NCI-H2107 (cell line): ENCODE data around the gene PRKCE.

Experiments used
- DNase-seq: peaks from one replicate; lab custom pipeline; 2025; lab: John Stamatoyannopoulos, UW

PRKCE gene

DNA sequence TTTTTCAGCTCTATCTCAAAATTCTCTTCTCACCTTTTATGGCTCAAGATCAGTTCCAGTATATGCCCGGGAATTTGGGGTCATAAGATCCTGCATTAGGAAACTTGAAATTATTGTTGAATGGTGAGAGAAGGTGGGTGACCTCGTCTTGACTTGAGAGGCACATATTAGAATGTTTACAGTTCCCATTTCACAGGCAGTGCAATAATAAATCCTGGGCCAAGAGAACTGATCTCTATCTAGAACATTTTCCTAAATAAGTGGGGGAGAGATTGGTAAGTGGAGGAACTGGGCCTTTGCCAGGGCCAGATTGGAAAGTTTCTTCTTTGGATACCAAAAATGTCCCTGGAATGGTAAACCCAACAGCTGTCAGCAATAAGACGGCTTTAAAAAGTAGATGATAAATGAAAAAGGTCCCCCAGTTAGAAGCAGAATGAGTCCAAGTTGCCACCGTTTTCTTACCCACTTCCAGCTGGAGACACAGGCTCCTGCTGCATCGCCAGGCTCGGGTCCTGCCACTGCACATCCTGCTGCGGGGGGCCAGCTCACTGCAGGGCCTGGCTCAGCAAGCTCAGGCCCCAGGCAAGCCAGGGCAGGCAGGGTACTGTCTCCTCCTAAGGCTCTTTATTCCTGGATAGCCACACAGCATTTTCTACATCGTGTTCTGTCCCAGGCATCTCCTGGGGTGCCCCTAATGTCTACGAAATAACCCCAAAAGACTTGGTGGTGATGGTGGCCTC is 519.3 kb downstream of the PRKCE start:
- no peak for DNase-seq

DNA sequence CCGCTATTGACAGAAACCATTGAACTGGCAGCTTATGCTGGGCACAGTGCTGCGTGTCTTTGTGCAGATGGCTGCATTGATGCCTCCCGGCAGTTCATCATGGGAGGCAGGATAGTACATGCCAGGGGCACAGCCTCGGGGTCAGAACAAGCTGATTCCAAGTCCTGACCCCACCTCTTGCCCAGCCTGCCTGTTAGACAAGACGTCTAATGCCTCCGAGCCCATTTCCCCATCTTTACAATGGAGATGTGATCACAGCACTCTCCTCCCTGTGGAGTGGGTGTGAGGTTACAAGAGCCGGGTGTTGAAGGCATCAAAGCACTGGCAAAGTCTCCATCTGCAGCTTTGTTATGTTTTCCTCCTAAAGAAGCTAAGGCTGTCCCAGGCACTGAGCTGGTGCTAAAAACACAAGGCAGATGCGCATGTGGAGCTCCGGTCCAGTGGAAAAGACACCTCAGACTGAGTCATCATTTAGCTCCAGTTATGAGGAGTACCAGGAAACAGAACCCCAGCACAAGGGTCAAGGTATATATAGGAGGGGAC is 520.0 kb downstream of the PRKCE start:
- DNase-seq: peak; percentile 35

- DNase-seq: no peak
Observed at GRCh38 chr2:46171996-46172546, 520.6 kb downstream of the PRKCE start.

GRCh38 chr2:46173030-46173429 is 521.6 kb downstream of the PRKCE start:
- DNase-seq: no peak

DNA sequence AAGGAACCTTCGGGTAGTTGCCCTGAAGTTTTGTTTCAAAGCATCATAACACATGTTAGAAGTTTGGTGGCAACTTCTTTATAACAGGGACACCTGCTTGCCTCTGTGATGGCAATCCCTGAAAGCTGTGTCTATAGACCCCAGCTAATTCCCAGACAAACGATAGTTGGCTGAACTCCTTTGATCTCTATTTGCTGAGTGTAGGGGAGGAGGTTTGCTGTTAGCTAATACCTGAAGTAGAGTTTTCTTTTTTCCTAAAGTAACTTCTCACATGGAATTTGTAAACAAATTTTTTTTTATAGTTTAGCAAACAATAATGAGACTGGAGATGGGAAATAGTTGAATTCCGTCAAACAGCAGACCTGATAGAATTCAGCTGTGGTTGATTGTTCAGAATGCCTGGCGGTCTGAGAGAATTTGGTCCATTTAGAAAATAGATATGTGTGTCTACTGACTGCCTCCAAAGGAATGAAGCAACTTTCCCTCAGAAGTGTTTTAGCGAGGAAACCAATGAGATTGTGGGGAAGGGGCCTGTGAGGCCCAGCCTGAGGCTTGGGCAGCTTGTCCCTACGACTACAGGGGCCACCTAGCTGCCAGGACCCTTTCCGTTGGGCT is 522.3 kb downstream of the PRKCE start:
- DNase-seq: no peak

GRCh38 chr2:46174345-46175170 is 523.1 kb downstream of the PRKCE start:
- DNase-seq: no peak

- no peak for DNase-seq
Observed at GRCh38 chr2:46175419-46175818, 523.9 kb downstream of the PRKCE start.

GRCh38 chr2:46177461-46178089 is 526.1 kb downstream of the PRKCE start:
- DNase-seq: no peak

DNA sequence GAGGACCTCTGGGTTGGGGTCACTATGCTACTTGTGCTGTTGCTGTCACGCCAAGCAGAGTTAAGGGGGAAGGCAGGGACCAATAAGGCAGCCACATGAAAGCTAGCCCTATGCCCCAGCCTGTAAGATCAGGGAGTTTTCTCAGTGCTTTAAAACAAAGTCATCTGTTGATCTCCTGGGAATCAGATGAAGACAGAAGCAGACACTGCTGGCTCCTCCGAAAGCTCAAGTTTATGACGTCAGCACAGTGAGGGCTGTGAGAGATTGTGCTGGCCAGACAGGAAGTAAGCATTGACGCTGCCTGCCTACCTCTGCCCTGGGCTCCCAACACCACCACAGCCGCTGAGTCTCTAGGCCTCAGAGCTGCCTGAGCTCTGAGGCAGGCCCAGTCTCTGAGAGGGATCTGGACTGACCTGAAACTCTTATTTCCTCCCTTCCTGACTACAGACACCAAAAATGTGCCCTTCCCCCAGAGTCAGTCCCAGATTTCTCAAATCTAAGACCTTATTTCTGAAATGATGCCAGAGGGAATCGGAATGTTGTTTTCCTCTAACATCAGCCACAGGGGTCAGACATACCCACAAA is 527.7 kb downstream of the PRKCE start:
- no peak for DNase-seq

DNA sequence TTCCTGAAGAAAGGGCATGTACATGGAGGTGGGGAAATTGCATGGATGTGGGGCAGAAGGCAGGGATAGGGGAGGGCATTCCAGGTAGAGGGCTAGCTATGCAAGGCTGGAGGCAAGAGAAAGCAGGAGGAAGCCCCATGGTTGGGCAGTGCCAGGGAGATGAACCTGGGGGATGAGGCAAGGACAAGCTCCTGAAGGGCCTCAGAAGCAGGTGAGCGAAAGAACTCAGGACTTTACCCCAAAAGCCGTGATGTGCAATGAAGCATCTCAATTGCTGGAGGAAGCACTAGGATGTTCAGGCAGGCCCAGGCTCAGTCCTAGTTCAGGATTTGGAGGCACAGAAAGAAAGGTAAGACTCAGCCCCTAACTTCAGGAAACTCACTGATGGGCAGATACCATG is 528.7 kb downstream of the PRKCE start:
- DNase-seq: no peak

DNA sequence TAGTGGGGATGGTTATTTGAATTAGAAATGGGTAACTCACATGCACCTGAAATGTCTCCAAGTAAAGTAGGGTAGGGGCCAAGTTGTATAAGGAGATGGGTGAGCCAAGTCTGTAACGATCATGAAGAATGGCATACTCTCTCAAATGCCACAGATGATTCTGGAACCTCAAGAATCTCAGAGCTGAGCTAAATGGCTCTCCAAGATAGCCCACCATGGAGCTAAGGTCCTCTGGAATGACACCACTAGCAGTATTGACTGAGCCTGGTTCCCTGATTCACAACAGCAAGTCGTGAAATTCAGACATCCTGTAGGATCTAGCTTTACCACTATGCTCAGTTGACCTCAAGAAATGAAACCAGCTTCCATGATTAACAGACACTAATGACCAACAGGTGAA is 529.8 kb downstream of the PRKCE start:
- DNase-seq: no peak

DNA sequence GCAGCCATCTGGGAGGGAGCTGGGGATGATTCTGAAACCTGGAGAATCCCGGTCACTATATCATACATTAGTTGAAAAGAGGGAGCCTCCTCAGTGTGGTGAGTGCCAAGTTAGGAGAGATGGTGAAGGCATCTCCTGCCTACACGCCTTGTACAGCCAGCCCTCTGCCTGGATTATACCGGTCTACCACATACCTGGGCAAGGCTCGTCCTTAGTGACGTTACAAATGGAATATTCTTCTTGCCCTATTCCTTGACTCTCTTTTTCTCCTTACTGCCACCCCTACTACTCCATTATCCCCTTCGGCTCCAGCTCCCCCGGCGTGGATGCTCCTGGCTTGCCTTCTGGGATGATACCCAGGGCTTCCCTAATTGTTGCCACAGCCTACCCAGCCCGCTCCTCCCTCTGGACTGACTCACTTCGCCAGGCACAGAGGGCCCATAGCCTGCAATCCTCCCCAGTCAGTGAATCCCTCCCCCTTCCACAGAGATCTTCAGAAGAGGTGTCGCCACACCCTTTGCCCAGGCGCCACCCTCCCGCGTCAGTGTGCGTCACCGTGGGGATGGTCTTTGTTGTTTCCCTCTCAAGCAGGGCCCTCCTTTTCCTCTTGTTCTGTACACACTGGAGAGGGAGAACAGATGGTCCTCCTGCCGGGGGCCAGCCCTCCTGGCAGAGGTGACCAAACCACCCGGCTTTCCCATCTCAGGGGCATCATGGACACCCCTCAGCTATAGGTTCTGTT is 530.5 kb downstream of the PRKCE start:
- no peak for DNase-seq

DNA sequence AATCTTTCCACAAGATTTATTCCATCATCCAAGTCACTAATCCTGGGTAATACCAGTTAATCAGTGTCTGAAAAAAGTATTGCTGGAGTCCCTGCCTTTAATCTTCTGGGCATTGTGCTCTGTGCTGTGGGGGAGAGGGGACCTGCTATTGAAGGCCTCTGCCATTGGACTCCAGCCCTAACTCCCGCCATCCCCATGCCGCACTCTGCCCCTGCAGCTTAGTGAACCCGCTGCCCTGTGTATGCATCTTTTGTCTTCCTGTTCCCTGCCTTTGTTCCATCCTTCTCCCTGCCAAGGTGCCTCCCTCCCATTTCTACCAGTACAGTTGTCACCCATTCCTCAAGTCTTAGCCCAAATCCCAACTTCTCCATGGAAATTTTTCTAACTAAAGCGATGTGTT is 532.0 kb downstream of the PRKCE start:
- no peak for DNase-seq

GRCh38 chr2:46184794-46185583 is 533.5 kb downstream of the PRKCE start:
- DNase-seq: no peak

- no peak for DNase-seq
Observed at GRCh38 chr2:46187112-46187618, 535.7 kb downstream of the PRKCE start.

- DNase-seq: no peak
Observed at GRCh38 chr2:46188041-46188716, 536.7 kb downstream of the PRKCE start.

- no peak for DNase-seq
Observed at GRCh38 chr2:46193356-46193755, 541.9 kb downstream of the PRKCE start.

DNA sequence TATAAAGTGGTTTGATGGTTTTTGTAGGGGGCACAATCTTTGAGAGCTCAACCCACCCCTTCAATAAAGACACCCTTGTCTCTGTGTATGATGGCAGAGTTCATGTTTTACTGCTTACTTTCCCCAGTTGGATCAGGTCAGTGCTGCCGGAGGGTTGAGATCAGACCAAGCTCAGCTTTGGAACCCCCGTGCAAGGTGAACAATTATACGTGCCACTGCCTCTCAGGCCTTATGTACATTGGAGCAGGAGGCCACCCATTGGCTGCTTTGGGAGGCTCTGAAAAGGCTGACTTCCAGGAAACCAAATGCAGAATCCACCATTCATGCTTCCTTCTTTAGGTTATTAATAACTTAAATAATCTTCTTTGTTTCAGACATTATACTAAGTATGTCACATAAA is 542.4 kb downstream of the PRKCE start:
- DNase-seq: no peak

GRCh38 chr2:46194856-46195255 is 543.4 kb downstream of the PRKCE start:
- DNase-seq: no peak
